ENCODE results near the gene NKAIN4. TPM values are rescaled to one million over a fixed set of nuclear protein-coding genes. Genes with fewer than 3 reads are reported as not detected.

The NKAIN4 gene
- total and polyA plus RNA-seq, 2 donors (not counting 1 experiment from before 2014, with no cell fraction given) = not detected

GRCh38 chr20:63227260-63227659, 27.0 kb downstream of the NKAIN4 start:
- intact Hi-C loops (cut with micrococcal nuclease) = no loop called here
- TF ChIP-seq CTCF (IDR thresholded peaks at IDR 0.05) (no peak), EZH2 (IDR thresholded peaks at IDR 0.05; ENCODE audit: borderline replicate concordance, insufficient read depth, low read depth, low read length, poor library complexity, severe bottlenecking) (no peak)
- no peak overlapping the region for H2AFZ ChIP-seq (ENCODE audit: insufficient read depth, low read depth, low read length, poor library complexity, severe bottlenecking)
- ATAC-seq (ENCODE audit: low read depth) (no peak), DNase-seq (no peak)
- CTCF ChIA-PET = no interaction called here
- H4K20me1 ChIP-seq (ENCODE audit: control insufficient read depth, insufficient read depth, low read length, poor library complexity, severe bottlenecking) = no peaks in the 10 kb centered on the region
- no peaks in the 10 kb centered on the region for H3K79me2 ChIP-seq (ENCODE audit: control insufficient read depth, insufficient read depth, low read length)
- no peaks in the 10 kb centered on the region for H3K9me3 ChIP-seq (ENCODE audit: control extremely low read depth in 1 of 3, control insufficient read depth in 2 of 3, insufficient read depth in 1 of 3, low read length in 2 of 3)
- POLR2A ChIA-PET = no interaction called here
- no peaks in the 10 kb centered on the region for H3K36me3 ChIP-seq (replicated peaks in 1 of 2; ENCODE audit: control extremely low read depth in 1 of 2, control insufficient read depth in 1 of 2, extremely low read depth in 1 of 2, insufficient read depth in 2 of 2, low read length in 1 of 2)
- H3K4me1 Mint-ChIP-seq = no peaks in the 10 kb centered on the region
- H3K4me3 Mint-ChIP-seq = no peak overlapping the region
- H3K4me3 ChIP-seq (ENCODE audit: control extremely low read depth in 1 of 5, extremely low read depth in 1 of 5, insufficient read depth in 1 of 5, low read depth in 2 of 5, low read length in 4 of 5) = no peak overlapping the region
- peaks cover 0 to 30% (median 6%) of the 10 kb centered on the region in 4 experiments for H3K27me3 ChIP-seq (replicated peaks in 1 of 4; ENCODE audit: control extremely low read depth in 1 of 4, control insufficient read depth in 3 of 4, insufficient read depth in 4 of 4, low read length in 3 of 4)
- 97% methylated on average over 5 of the region's 5 CpGs for WGBS (ENCODE audit: insufficient coverage)
- H3K27ac ChIP-seq (ENCODE audit: low read length in 2 of 2) = no peak overlapping the region
- no peaks in the 10 kb centered on the region for H3K4me1 ChIP-seq (ENCODE audit: control insufficient read depth in 2 of 2, insufficient read depth in 2 of 2, low read length in 2 of 2)
- no peak overlapping the region for H3K9ac ChIP-seq (ENCODE audit: low read length)
- no peaks in the 10 kb centered on the region for H3K9me3 Mint-ChIP-seq (ENCODE audit: insufficient read depth)
- H3K27me3 Mint-ChIP-seq = peaks cover 42% of the 10 kb centered on the region
- no peak overlapping the region for H3K27ac Mint-ChIP-seq
- no peak overlapping the region for H3K4me2 ChIP-seq (replicated peaks; ENCODE audit: low read depth, low read length, poor library complexity, severe bottlenecking)

DNA sequence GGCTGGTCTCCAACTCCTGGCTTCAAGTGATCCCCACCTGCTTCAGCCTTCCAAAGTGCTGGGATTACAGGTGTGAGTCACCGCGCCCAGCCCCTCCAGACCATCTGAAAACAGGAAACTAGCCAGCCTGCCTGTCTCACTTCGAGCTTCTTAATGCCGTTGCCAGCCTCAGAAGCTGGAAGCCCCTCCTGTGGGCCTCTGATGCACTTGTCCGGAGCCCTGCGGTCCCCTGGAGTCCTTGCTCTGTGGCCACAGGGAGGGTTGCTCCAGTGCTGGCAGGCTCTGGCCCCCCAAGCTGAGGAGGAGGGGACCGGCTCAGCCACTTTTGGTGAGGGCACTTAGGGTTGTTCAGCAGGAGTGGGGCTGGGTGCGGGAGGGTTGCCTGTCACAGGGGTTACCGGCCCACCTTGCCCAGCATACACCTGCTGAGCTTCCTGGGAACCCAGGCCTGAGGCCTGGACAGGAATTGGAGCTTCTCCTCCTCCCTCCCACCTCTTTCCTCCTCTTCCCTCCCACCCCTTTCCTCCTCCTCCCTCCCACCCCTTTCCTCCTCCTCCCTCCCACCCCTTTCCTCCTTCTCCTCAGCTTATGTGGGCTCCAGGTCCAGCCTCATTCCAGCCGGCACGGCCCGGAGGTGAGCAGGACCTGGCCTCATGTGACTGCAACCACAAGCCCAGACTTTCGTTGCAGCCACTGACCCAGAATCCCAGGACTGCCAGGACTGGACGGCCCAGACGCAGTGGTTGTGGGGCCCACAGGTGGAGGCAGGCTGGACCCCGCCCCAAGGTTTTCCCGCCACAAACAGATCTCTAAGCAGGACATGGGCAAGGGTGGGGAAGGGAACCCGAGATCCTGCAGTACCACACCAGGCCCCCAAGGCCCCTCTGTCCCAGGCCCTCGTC, 28.0 kb downstream of the NKAIN4 start:
- 86% methylated on average over 15 of the region's 19 CpGs for WGBS (ENCODE audit: insufficient coverage)
- ChIA-PET POLR2A (no interaction called here), CTCF (interaction anchor here (0.6 kb wide), 1 partner anchor 15 kb away, joined by 3 read pairs; no protein-coding TSS in a partner anchor)

More for the DNA sequence above, 28.0 kb downstream of the NKAIN4 start:
- Histone ChIP-seq H3K9ac (ENCODE audit: low read length) (no peak overlapping the region), H3K27ac (ENCODE audit: low read length in 2 of 2) (no peak overlapping the region), H3K79me2 (ENCODE audit: control insufficient read depth, insufficient read depth, low read length) (no peaks in the 10 kb centered on the region), H3K36me3 (replicated peaks in 1 of 2; ENCODE audit: control extremely low read depth in 1 of 2, control insufficient read depth in 1 of 2, extremely low read depth in 1 of 2, insufficient read depth in 2 of 2, low read length in 1 of 2) (no peaks in the 10 kb centered on the region), H3K4me1 (ENCODE audit: control insufficient read depth in 2 of 2, insufficient read depth in 2 of 2, low read length in 2 of 2) (no peaks in the 10 kb centered on the region), H3K9me3 (ENCODE audit: control extremely low read depth in 1 of 3, control insufficient read depth in 2 of 3, insufficient read depth in 1 of 3, low read length in 2 of 3) (no peaks in the 10 kb centered on the region), H4K20me1 (ENCODE audit: control insufficient read depth, insufficient read depth, low read length, poor library complexity, severe bottlenecking) (no peaks in the 10 kb centered on the region), H2AFZ (ENCODE audit: insufficient read depth, low read depth, low read length, poor library complexity, severe bottlenecking) (no peak overlapping the region), H3K4me3 (ENCODE audit: control extremely low read depth in 1 of 5, extremely low read depth in 1 of 5, insufficient read depth in 1 of 5, low read depth in 2 of 5, low read length in 4 of 5) (no peak overlapping the region), H3K27me3 (replicated peaks in 1 of 4; ENCODE audit: control extremely low read depth in 1 of 4, control insufficient read depth in 3 of 4, insufficient read depth in 4 of 4, low read length in 3 of 4) (peaks cover 0 to 26% (median 6%) of the 10 kb centered on the region in 4 experiments), H3K4me2 (replicated peaks; ENCODE audit: low read depth, low read length, poor library complexity, severe bottlenecking) (no peak overlapping the region)
- TF ChIP-seq CTCF (IDR thresholded peaks at IDR 0.05) = no peak
- no peak for TF ChIP-seq EZH2 (IDR thresholded peaks at IDR 0.05; ENCODE audit: borderline replicate concordance, insufficient read depth, low read depth, low read length, poor library complexity, severe bottlenecking)
- no peak overlapping the region for H3K27ac Mint-ChIP-seq
- H3K4me3 Mint-ChIP-seq = no peak overlapping the region
- H3K27me3 Mint-ChIP-seq = peaks cover 33% of the 10 kb centered on the region
- DNase-seq = no peak
- H3K9me3 Mint-ChIP-seq (ENCODE audit: insufficient read depth) = no peaks in the 10 kb centered on the region
- H3K4me1 Mint-ChIP-seq = no peaks in the 10 kb centered on the region
- no peak for ATAC-seq (ENCODE audit: low read depth)
- intact Hi-C loops (cut with micrococcal nuclease) = no loop called here
